SK-N-SH (cell line): ENCODE measurements around the gene ZMYND8. TPM values are rescaled to one million over a fixed set of nuclear protein-coding genes. Genes with fewer than 3 reads are reported as not detected.

ENCODE experiments used
- CTCF ChIA-PET: fragments of 300-600, 350-600 bp; formaldehyde crosslinking; extraction: SDS; loops from one replicate; lab custom pipeline; 2021; lab: Yijun Ruan, JAX
- POLR2A ChIA-PET: fragments of 350-600 bp; sonication (Branson Sonifier 250); formaldehyde crosslinking; extraction: SDS; loops from one replicate; lab custom pipeline; 2020; ENCODE audit warnings: antibody characterized with exemption, inconsistent platforms; lab: Yijun Ruan, JAX
- DNase-seq: peaks from one replicate; pipeline ENCODE4 v3.0.0; 2012
- H2AFZ ChIP-seq: fragments of 200-600 bp; sonication (generic); 2 replicates; pipeline ENCODE4 v1.8.1; 2016; ENCODE audit warnings: antibody characterized with exemption, mild to moderate bottlenecking, low read depth
- H3F3A ChIP-seq: fragments of 200-600 bp; sonication (generic); replicated peaks from 2 replicates; pipeline ENCODE3; 2016; ENCODE audit warnings: antibody characterized with exemption, mild to moderate bottlenecking; ENCODE audit not compliant: insufficient read depth
- H3K27ac ChIP-seq, 2 experiments: fragments of 200-500 bp in 1 of 2; fragments of 200-600 bp in 1 of 2; sonication (Bioruptor generic) in 1 of 2; sonication (generic), shearing (Covaris generic) in 1 of 2; 2 replicates each; pipeline versions ENCODE4 v1.5.1 to v1.6.1; 2014 to 2016; ENCODE audit warnings: low read depth in 2 of 2, inconsistent platforms in 1 of 2, low read length in 1 of 2, mild to moderate bottlenecking in 1 of 2, mixed read lengths in 1 of 2
- H3K27me3 ChIP-seq: fragments of 200-600 bp; sonication (generic), shearing (Covaris generic); 2 replicates; pipeline ENCODE4 v1.6.1; 2016; ENCODE audit warnings: mixed run types; ENCODE audit not compliant: insufficient read depth
- H3K36me3 ChIP-seq, 2 experiments: fragments of 200-500 bp in 1 of 2; fragments of 200-600 bp in 1 of 2; sonication (Bioruptor generic) in 1 of 2; sonication (generic) in 1 of 2; replicated peaks in 1 of 2; 2 replicates each; pipeline versions ENCODE3 to v1.5.1; 2014 to 2016; ENCODE audit warnings: low read length in 1 of 2, mild to moderate bottlenecking in 1 of 2; ENCODE audit not compliant: insufficient read depth in 2 of 2, control insufficient read depth in 1 of 2
- H3K4me1 ChIP-seq, 2 experiments: fragments of 200-500 bp in 1 of 2; fragments of 200-600 bp in 1 of 2; sonication (Bioruptor generic) in 1 of 2; sonication (generic), shearing (Covaris generic) in 1 of 2; 2 replicates each; pipeline versions ENCODE4 v1.5.1 to v1.6.1; 2014 to 2016; ENCODE audit warnings: low read depth in 1 of 2, low read length in 1 of 2, mixed run types in 1 of 2; ENCODE audit not compliant: insufficient read depth in 2 of 2, control insufficient read depth in 1 of 2
- H3K4me2 ChIP-seq: fragments of 200-600 bp; sonication (generic), shearing (Covaris generic); 2 replicates; pipeline ENCODE4 v1.6.1; 2017; ENCODE audit warnings: mixed run types
- H3K4me3 ChIP-seq, 2 experiments: fragments of 200-500 bp in 1 of 2; fragments of 200-600 bp in 1 of 2; sonication (Bioruptor generic) in 1 of 2; sonication (generic), shearing (Covaris generic) in 1 of 2; 2 replicates each; pipeline versions ENCODE4 v1.5.1 to v1.8.1; 2014 to 2016; ENCODE audit warnings: low read depth in 2 of 2, inconsistent platforms in 1 of 2, low read length in 1 of 2, mild to moderate bottlenecking in 1 of 2, mixed read lengths in 1 of 2, moderate library complexity in 1 of 2
- H3K79me2 ChIP-seq: fragments of 200-600 bp; sonication (generic); 2 replicates; pipeline ENCODE4 v1.8.1; 2017; ENCODE audit warnings: mild to moderate bottlenecking; ENCODE audit not compliant: insufficient read depth
- H3K9ac ChIP-seq: fragments of 200-600 bp; sonication (generic); 2 replicates; pipeline ENCODE4 v1.6.1; 2017; ENCODE audit warnings: mixed run types
- H3K9me2 ChIP-seq: fragments of 200-600 bp; sonication (generic); 2 replicates; pipeline ENCODE4 v1.6.1; 2017; ENCODE audit warnings: mixed run types
- H3K9me3 ChIP-seq: fragments of 200-600 bp; sonication (generic); 2 replicates; pipeline ENCODE4 v1.6.1; 2017; ENCODE audit warnings: mixed run types, mild to moderate bottlenecking, moderate library complexity
- H4K20me1 ChIP-seq: fragments of 200-600 bp; sonication (generic); 2 replicates; pipeline ENCODE4 v1.6.1; 2017; ENCODE audit warnings: mild to moderate bottlenecking, mixed run types; ENCODE audit not compliant: insufficient read depth
- EZH2phosphoT487 ChIP-seq: fragments of 200-600 bp; sonication (generic); IDR thresholded peaks from 2 replicates; pipeline ENCODE4 v1.6.1; 2017; ENCODE audit warnings: low read depth, mixed run types, mild to moderate bottlenecking, antibody characterized with exemption, moderate library complexity, borderline replicate concordance
- FOSL2 ChIP-seq: IDR thresholded peaks from 2 replicates; pipeline ENCODE4 v1.4.0; 2012; ENCODE audit warnings: low read depth, mild to moderate bottlenecking, moderate library complexity, borderline replicate concordance
- FOXJ3 ChIP-seq: sonication (generic); formaldehyde crosslinking; IDR thresholded peaks from 2 replicates; pipeline ENCODE4 v1.5.1; 2020; ENCODE audit warnings: mild to moderate bottlenecking, missing genetic modification reagents
- GABPA ChIP-seq: IDR thresholded peaks from 2 replicates; pipeline ENCODE4 v1.4.0; 2012; ENCODE audit warnings: low read depth, mild to moderate bottlenecking
- GATA2 ChIP-seq: sonication (generic); formaldehyde crosslinking; IDR thresholded peaks from 2 replicates; pipeline ENCODE4 v1.5.0; 2020; ENCODE audit warnings: mild to moderate bottlenecking, missing genetic modification reagents
- MEF2A ChIP-seq: IDR thresholded peaks from 2 replicates; pipeline ENCODE4 v1.4.0; 2012; ENCODE audit warnings: low read depth, borderline replicate concordance
- MXI1 ChIP-seq: IDR thresholded peaks from 2 replicates; pipeline ENCODE4 v1.6.1; 2012; ENCODE audit warnings: mild to moderate bottlenecking, low read depth, low read length, improper control_type of control experiment
- NRF1 ChIP-seq: IDR thresholded peaks from 2 replicates; pipeline ENCODE4 v1.6.1; 2012; ENCODE audit warnings: low read depth, mild to moderate bottlenecking, low read length
- RCOR1 ChIP-seq: fragments of 150-350 bp; IDR thresholded peaks from 2 replicates; pipeline ENCODE4 v1.6.1; 2017; ENCODE audit warnings: antibody characterized with exemption, low read length
- RFX5 ChIP-seq: IDR thresholded peaks from 2 replicates; pipeline ENCODE4 v1.6.1; 2012; ENCODE audit warnings: mild to moderate bottlenecking, improper control_type of control experiment, low read length
- SMC3 ChIP-seq: IDR thresholded peaks from 2 replicates; pipeline ENCODE4 v1.6.1; 2012; ENCODE audit warnings: low read depth, low read length, improper control_type of control experiment
- TCF12 ChIP-seq: IDR thresholded peaks from 2 replicates; pipeline ENCODE4 v1.4.0; 2012
- TEAD4 ChIP-seq: IDR thresholded peaks from 2 replicates; pipeline ENCODE4 v1.4.0; 2012; ENCODE audit warnings: mild to moderate bottlenecking, borderline replicate concordance; ENCODE audit not compliant: insufficient read depth
- WGBS: methylation state at CpG from one replicate; pipeline ENCODE4 v1.1.6; 2017; ENCODE audit warnings: low lambda C conversion rate; 5-methylcytosine and 5-hydroxymethylcytosine counted together
- polyA plus RNA-seq, 3 experiments: library from polyadenylated mRNA; depleted of rRNA; stranded (reverse); fragments of >200 nt; gene quantifications; 2 replicates each; pipeline ENCODE4 v1.2.3, GENCODE V29; 2012
- TF ChIP-seq, protein P1 (sequence below): IDR thresholded peaks from 2 replicates; pipeline ENCODE4 v1.6.1; 2012; ENCODE audit warnings: mild to moderate bottlenecking, low read depth, low read length, moderate library complexity
- TF ChIP-seq, protein P2 (sequence below): IDR thresholded peaks from 2 replicates; pipeline ENCODE4 v1.4.0; 2012; ENCODE audit warnings: low read depth, borderline replicate concordance
- TF ChIP-seq, protein P3 (sequence below): IDR thresholded peaks from 2 replicates; pipeline ENCODE4 v1.4.0; 2012; ENCODE audit warnings: low read depth, borderline replicate concordance
- TF ChIP-seq, protein P4 (sequence below): fragments of 200-600 bp; sonication (generic); IDR thresholded peaks from 2 replicates; pipeline ENCODE4 v1.6.1; 2017; ENCODE audit warnings: antibody characterized with exemption, mild to moderate bottlenecking, moderate library complexity
- TF ChIP-seq, protein P5 (sequence below): IDR thresholded peaks from 2 replicates; pipeline ENCODE4 v1.4.0; 2012; ENCODE audit warnings: low read depth

Gene ZMYND8
- polyA plus RNA-seq, 1 of the 3 experiments (the other 2 are of a cell fraction), result 25.3 TPM

DNA sequence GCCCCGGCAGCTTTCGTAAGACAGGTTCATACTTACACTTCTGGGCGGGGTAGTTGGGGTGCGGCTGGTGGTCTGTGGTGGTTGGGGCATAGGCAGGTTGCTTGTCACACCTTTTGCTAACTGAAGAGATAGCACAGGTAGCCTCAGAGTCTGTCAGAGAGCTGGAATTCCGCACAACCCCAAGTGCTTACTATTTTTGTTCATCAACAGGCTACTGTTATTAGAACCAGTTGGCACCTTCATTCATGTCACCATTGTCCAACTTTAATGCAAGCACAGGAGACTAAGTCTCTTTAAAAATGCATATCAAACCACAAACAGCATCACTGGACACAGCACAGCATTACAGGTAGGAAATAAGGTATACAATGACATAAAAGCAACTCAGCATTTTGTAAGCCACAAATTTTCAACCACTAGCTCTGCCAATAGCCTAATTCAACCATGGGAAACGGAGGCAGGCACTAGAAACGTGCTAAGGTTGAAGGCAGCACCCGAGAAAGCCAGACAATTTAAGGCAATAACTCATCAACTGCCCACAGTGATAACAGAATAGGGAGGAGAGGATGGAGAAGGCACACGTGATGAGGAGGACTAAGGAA lies 143.8 kb downstream of the ZMYND8 start:
- no peak overlapping the region for H2AFZ ChIP-seq
- 0 out of 2 replicates have a peak, but pooled peaks cover 3% of the 10 kb centered on the region for H4K20me1 ChIP-seq
- H3K27ac ChIP-seq, result no peak overlapping the region
- peaks cover 22% of the 10 kb centered on the region for H3K79me2 ChIP-seq
- H3K27me3 ChIP-seq, result no peaks in the 10 kb centered on the region
- H3K9me3 ChIP-seq, result no peaks in the 10 kb centered on the region
- no peak overlapping the region for H3K9ac ChIP-seq
- no peaks in the 10 kb centered on the region for H3F3A ChIP-seq
- no peaks in the 10 kb centered on the region for H3K9me2 ChIP-seq
- WGBS, result 92% methylated on average over 9 of the region's 9 CpGs
- no peaks in the 10 kb centered on the region for H3K4me1 ChIP-seq
- H3K36me3 ChIP-seq, result peaks cover 60 to 66% of the 10 kb centered on the region in 2 experiments
- no peak overlapping the region for H3K4me2 ChIP-seq
- ChIA-PET POLR2A (no interaction called here), CTCF (interaction anchor here (0.9 to 3.3 kb wide), 4 partner anchors 8 to 171 kb away, joined by 3 to 22 read pairs (median 8); no protein-coding TSS in a partner anchor)
- no peak for TF ChIP-seq SMC3
- no peak for TF ChIP-seq GABPA
- TF ChIP-seq RFX5, result no peak
- TF ChIP-seq FOSL2, result no peak
- TF ChIP-seq, protein P1, sequence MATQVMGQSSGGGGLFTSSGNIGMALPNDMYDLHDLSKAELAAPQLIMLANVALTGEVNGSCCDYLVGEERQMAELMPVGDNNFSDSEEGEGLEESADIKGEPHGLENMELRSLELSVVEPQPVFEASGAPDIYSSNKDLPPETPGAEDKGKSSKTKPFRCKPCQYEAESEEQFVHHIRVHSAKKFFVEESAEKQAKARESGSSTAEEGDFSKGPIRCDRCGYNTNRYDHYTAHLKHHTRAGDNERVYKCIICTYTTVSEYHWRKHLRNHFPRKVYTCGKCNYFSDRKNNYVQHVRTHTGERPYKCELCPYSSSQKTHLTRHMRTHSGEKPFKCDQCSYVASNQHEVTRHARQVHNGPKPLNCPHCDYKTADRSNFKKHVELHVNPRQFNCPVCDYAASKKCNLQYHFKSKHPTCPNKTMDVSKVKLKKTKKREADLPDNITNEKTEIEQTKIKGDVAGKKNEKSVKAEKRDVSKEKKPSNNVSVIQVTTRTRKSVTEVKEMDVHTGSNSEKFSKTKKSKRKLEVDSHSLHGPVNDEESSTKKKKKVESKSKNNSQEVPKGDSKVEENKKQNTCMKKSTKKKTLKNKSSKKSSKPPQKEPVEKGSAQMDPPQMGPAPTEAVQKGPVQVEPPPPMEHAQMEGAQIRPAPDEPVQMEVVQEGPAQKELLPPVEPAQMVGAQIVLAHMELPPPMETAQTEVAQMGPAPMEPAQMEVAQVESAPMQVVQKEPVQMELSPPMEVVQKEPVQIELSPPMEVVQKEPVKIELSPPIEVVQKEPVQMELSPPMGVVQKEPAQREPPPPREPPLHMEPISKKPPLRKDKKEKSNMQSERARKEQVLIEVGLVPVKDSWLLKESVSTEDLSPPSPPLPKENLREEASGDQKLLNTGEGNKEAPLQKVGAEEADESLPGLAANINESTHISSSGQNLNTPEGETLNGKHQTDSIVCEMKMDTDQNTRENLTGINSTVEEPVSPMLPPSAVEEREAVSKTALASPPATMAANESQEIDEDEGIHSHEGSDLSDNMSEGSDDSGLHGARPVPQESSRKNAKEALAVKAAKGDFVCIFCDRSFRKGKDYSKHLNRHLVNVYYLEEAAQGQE, result no peak
- no peak for TF ChIP-seq NRF1
- no peak for TF ChIP-seq MXI1
- no peak for TF ChIP-seq RCOR1
- no peak for TF ChIP-seq TCF12
- no peak for TF ChIP-seq MEF2A
- no peak for TF ChIP-seq GATA2 (CRISPR knock-in tag)
- TF ChIP-seq, protein P2, sequence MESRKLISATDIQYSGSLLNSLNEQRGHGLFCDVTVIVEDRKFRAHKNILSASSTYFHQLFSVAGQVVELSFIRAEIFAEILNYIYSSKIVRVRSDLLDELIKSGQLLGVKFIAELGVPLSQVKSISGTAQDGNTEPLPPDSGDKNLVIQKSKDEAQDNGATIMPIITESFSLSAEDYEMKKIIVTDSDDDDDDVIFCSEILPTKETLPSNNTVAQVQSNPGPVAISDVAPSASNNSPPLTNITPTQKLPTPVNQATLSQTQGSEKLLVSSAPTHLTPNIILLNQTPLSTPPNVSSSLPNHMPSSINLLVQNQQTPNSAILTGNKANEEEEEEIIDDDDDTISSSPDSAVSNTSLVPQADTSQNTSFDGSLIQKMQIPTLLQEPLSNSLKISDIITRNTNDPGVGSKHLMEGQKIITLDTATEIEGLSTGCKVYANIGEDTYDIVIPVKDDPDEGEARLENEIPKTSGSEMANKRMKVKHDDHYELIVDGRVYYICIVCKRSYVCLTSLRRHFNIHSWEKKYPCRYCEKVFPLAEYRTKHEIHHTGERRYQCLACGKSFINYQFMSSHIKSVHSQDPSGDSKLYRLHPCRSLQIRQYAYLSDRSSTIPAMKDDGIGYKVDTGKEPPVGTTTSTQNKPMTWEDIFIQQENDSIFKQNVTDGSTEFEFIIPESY, result no peak
- TF ChIP-seq FOXJ3 (CRISPR knock-in tag), result no peak
- no peak for TF ChIP-seq EZH2phosphoT487
- TF ChIP-seq TEAD4, result no peak
- TF ChIP-seq, protein P3, sequence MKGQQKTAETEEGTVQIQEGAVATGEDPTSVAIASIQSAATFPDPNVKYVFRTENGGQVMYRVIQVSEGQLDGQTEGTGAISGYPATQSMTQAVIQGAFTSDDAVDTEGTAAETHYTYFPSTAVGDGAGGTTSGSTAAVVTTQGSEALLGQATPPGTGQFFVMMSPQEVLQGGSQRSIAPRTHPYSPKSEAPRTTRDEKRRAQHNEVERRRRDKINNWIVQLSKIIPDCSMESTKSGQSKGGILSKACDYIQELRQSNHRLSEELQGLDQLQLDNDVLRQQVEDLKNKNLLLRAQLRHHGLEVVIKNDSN, result no peak
- TF ChIP-seq, protein P4, sequence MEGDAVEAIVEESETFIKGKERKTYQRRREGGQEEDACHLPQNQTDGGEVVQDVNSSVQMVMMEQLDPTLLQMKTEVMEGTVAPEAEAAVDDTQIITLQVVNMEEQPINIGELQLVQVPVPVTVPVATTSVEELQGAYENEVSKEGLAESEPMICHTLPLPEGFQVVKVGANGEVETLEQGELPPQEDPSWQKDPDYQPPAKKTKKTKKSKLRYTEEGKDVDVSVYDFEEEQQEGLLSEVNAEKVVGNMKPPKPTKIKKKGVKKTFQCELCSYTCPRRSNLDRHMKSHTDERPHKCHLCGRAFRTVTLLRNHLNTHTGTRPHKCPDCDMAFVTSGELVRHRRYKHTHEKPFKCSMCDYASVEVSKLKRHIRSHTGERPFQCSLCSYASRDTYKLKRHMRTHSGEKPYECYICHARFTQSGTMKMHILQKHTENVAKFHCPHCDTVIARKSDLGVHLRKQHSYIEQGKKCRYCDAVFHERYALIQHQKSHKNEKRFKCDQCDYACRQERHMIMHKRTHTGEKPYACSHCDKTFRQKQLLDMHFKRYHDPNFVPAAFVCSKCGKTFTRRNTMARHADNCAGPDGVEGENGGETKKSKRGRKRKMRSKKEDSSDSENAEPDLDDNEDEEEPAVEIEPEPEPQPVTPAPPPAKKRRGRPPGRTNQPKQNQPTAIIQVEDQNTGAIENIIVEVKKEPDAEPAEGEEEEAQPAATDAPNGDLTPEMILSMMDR, result no peak
- TF ChIP-seq, protein P5, sequence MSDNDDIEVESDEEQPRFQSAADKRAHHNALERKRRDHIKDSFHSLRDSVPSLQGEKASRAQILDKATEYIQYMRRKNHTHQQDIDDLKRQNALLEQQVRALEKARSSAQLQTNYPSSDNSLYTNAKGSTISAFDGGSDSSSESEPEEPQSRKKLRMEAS, result no peak
- H3K4me3 ChIP-seq, result no peak overlapping the region
- no peak for DNase-seq
